Neural cell (in vitro differentiated cells): Measurements from ENCODE around the gene GREM1.

Experiments used
- CTCF ChIP-seq: fragments of 450-650 bp; IDR thresholded peaks from 2 replicates; pipeline ENCODE4 v1.5.1; 2014; ENCODE audit warnings: antibody characterized with exemption, mild to moderate bottlenecking, moderate library complexity; ENCODE audit not compliant: poor library complexity, severe bottlenecking
- EZH2 ChIP-seq: fragments of 200-600, 300-800 bp; shearing (Covaris generic), sonication (generic); IDR thresholded peaks from 2 replicates; pipeline ENCODE4 v1.6.1; 2014; ENCODE audit warnings: antibody characterized with exemption, low read length, borderline replicate concordance, mild to moderate bottlenecking; ENCODE audit not compliant: insufficient read depth, poor library complexity, severe bottlenecking
- MXI1 ChIP-seq: fragments of 450-650 bp; conservative IDR thresholded peaks from 2 replicates; pipeline ENCODE4 v1.6.1; 2014; ENCODE audit warnings: antibody characterized with exemption, mild to moderate bottlenecking; ENCODE audit not compliant: poor library complexity, severe bottlenecking
- POLR2AphosphoS5 ChIP-seq: IDR thresholded peaks from 2 replicates; pipeline ENCODE4 v1.6.1; 2012
- SMC3 ChIP-seq: fragments of 450-650 bp; conservative IDR thresholded peaks from 2 replicates; pipeline ENCODE4 v1.6.1; 2014; ENCODE audit warnings: antibody characterized with exemption, mild to moderate bottlenecking, moderate library complexity; ENCODE audit not compliant: poor library complexity

- no peak for TF ChIP-seq CTCF
- TF ChIP-seq POLR2AphosphoS5, result no peak
- no peak for TF ChIP-seq SMC3
- no peak for TF ChIP-seq EZH2
- TF ChIP-seq MXI1, result no peak
These were observed 10.4 kb upstream of the GREM1 start for GRCh38 chr15:32707436-32707835.
